SK-MEL-5 (cell line): Measurements from ENCODE around the gene JKAMP. TPM values are rescaled to one million over a fixed set of nuclear protein-coding genes. Genes with fewer than 3 reads are reported as not detected.

Experiments used
- DNase-seq: peaks from one replicate; pipeline ENCODE4 v3.0.0-alpha.2; 2016; ENCODE audit warnings: low read depth, low spot score
- in situ Hi-C: cut with HindIII; loops from 2 replicates; pipeline ENCODE4 v1.10.0; 2016; ENCODE audit warnings: low sequenced_read_pairs, high pct_unique_total_duplicates, low pct_unique_long_range_greater_than_20kb
- total RNA-seq: library from RNA; depleted of rRNA; stranded (reverse); fragments of >200 nt; shearing (Covaris generic); gene quantifications from 2 replicates; pipeline ENCODE4 v1.2.3, GENCODE V29; 2014; rRNA removed

JKAMP gene
- total RNA-seq, 1 experiment from 2014 or later, result 102 TPM

GRCh38 chr14:59511916-59512575, 27.7 kb downstream of the JKAMP start:
- in situ Hi-C loops, result no loop called here
- peak; percentile 34 for DNase-seq

DNA sequence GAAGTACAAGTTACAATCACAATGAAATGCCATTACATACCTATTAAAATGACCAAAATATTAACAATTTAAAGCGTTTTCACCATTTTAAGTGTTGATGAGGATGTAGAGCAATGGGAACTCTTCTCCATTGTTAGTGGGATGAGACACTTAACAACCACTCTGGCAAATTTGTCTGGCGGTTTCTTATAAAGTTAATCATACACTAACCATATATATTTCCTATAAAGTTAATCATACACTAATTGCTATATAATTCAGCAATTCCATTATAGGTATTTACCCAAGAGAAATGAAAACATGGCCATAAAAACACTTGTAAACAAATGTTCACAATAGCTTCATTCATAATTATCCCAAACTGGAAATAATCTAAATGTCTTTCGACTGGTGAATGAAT, 35.9 kb downstream of the JKAMP start:
- in situ Hi-C loops, result no loop called here
- no peak for DNase-seq

DNA sequence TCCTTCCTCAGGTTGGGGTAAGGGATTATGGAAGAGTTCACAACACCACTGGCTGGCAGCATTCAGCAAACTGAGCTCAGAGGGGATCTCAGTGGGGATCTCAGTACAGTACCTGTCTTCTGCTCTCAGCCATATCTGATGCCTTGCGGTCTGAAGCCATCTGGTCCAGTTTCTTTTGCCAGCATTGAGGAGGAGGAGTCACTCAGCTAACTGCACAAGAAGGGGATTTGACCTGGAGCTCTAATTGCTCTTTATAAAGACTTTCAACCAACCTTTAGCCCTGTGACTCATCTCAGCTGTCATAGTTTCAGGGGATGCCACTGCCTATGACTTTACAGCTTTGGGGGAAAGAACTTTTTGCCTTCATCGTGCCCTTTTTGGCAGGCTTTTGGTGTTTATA, 44.9 kb downstream of the JKAMP start:
- no peak for DNase-seq
- in situ Hi-C loops, result no loop called here

DNA sequence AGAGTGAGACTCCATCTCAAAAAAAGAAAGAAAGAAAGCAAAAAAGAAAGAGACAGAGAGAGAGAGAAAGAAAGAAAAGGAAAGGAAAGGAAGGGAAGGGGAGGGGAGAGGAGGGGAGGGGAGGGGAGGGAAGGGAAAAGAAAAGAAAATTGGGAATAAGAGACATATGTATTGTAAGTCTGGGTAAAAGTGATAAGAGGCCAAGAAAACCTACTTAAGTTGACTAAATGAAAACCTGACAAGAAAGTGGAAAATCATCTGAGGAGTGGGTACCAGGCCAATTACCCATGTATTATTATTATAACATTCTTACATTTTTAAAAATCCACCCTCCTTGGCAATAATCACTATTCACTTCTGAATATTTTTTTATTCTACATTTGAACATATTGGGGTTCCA, 46.0 kb downstream of the JKAMP start:
- in situ Hi-C loops, result no loop called here
- DNase-seq, result no peak

- DNase-seq, result no peak
- in situ Hi-C loops, result no loop called here
Observed at GRCh38 chr14:59532419-59532818, 48.1 kb downstream of the JKAMP start.

DNA sequence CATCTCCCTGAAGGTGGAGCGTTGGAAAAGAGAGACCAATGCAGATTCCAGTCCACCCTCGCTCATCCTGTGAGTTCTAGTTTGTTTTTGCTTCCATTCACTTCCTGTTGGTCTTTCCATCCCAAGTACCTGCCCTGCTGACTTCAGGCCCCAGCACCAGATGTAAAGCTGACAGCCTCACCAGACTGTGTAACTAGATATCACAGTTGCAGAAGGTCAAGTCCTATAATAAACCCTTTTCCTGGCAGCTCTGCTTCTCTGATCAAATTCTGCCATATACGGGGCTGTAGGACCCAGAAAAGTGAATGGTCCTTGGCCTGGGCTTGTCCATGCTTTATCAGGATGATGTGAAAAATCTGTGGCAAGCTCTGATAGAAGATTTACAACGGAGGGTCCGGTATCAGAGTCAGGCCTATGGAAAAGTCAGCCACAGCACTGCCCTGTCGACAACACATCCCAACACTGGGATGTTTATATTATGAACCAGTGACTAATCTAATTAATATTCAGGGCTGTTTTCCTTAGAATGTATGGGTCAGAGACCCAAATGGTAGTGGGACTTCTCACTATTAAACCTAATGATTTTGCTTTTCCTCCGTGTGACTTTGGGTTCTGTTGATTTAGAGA, 50.2 kb downstream of the JKAMP start:
- DNase-seq, result no peak
- in situ Hi-C loops, result no loop called here

DNA sequence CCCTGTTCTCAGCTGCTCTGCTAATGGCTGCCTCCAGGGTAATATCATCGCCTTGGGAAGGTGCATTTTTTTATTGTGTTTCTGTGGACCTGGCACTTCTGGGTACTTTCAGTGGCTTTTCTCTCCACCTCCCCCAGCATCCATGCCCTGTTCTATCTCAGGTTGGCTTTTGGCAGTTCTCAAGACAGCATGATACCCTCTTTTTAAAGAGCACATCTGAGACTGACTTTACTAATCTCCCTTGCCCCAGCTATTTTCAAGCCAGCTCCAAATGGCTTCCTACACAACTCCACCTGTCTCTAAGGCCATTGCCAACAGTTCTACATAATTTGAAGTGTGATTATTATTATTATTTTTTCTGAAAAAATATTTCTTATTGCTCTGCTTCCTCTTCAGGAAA, 53.2 kb downstream of the JKAMP start:
- in situ Hi-C loops, result no loop called here
- no peak for DNase-seq

DNA sequence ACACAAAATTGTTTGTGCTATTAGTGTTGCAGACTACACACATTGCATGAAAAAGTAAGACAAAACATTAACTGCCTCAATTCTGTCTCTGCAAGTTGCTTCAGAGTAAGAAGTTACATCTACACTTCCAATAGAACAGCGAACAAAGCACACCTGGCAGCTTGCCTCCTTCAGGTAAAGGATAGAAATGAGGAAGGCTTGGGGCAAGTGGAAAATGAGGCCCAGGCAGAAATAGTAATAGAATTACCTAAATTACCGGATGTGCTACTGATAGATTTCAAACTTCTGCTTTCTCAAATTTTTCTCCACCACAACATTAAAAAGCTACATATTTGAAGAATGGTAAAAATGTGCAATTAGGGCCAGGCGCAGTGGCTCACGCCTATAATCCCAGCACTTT, 54.6 kb downstream of the JKAMP start:
- in situ Hi-C loops, result no loop called here
- no peak for DNase-seq

- DNase-seq, result no peak
Observed at GRCh38 chr14:59540852-59541251, 56.5 kb downstream of the JKAMP start.

GRCh38 chr14:59541731-59542130, 57.4 kb downstream of the JKAMP start:
- in situ Hi-C loops, result no loop called here
- no peak for DNase-seq

More at GRCh38 chr14:59540852-59541251, 56.5 kb downstream of the JKAMP start:
- in situ Hi-C loops, result no loop called here

- no peak for DNase-seq
- in situ Hi-C loops, result no loop called here
Observed at GRCh38 chr14:59543873-59544272, 59.6 kb downstream of the JKAMP start.

DNA sequence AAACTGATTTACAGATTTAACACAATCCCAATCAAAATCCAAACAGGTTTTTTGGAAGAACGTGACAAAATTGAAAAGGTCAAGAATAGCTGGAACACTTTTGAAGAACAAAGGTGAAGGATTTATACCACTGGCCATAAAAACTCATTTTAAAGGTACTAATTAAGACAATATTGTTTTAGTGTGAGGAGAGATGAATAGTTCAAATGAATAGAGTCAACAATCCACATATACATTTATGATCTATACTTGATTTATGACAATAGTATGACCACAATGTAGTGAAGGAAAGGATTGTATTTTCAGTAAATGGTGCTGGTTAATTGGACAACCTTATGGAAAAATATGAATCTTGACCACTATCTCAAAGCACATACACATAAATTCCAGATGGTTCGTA, 63.0 kb downstream of the JKAMP start:
- in situ Hi-C loops, result no loop called here
- no peak for DNase-seq

Other genes with a start within 250 kb of the JKAMP start
- 2.4 and 2.9 TPM in 2 replicates for gene GPR135, start 19.1 kb upstream of the JKAMP start, total RNA-seq
- 22.0 and 23.2 TPM in 2 replicates for gene L3HYPDH, start 109 bp upstream of the JKAMP start, total RNA-seq
- not detected in 2 replicates for gene CCDC175, start 92.3 kb downstream of the JKAMP start, total RNA-seq